SK-N-DZ (cell line): ENCODE measurements around the gene TNPO3.
"Not testable (repeated sequence)": the region's sequence is repeated elsewhere in the genome, so short reads cannot be mapped to it uniquely, and the experiment has no call there.

Source experiments
- DNase-seq: peaks from one replicate; pipeline ENCODE4 v3.0.0-alpha.2; 2015; ENCODE audit warnings: low spot score

TNPO3 gene

DNA sequence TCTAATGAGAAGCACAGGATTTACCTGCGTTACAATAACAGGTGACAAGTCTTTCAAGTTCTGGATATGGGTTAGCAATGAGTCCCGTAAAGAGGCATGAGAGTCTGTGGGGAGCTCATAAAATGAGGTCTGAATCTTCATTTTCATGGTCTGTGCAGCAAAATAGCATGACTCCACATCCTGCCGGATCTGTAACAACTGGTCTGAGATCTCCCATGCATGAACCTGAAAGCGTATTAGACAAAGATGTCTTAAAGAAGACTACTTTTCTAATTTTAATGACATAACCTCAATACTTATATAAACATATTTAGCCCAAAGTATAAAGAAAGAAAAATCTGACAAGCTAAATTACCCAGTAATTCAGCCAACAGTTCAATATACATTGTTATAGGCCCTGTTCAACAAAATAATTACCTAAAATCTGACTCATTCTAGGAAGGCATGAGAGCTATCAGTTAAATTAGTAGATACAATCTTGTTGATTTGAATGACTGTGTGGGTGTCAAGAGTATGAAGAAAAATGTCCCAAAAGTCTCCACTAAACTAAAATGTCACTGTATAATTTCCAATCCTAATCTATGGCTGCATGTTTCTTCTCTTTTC lies 36.9 kb downstream of the TNPO3 start:
- no peak for DNase-seq

DNA sequence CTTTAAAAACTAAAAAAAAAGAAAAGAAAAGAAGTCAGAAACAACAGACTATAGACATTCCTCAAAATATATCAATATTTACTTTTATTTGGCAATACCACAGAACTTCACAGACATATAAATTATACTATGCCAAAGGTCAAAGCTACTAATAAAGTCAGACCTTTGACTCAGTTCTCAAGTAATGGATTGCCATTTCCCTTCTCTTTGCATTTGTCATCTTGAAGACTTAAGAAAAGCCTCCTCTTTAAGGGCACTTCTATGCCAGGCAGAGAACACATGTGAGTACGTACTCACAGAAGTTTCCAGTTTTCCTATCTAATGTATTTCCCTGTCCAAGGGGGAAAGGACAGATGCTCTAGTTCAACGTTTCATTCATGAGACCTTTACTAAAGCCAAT lies 37.6 kb downstream of the TNPO3 start:
- no peak for DNase-seq

DNA sequence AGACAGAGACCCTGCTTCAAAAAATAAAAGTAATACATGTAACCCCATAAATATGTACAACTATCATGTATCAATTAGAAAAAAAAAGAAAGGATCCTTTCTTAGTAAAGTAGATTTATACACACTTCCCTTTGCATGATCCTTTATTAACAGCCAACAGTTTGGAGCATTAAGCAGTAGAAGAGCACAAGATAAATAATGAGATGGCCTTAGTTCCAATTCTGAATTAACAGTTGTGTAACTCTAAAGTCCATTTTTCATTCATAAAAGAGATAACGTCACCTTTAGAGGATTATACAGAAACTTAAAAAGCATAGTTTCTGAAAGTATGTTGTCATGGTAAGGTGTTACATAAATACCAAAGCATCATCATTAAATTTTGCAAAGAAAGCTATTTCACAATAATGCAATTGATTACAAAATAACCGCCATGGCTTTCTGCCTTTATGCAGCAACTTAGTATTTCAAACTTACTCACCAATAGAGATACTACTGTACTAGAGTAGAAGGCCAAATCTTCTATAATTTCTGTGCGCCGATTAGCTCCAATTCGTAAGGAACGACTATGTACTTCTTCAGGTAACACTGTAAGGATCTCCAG lies 40.3 kb downstream of the TNPO3 start:
- no peak for DNase-seq

DNA sequence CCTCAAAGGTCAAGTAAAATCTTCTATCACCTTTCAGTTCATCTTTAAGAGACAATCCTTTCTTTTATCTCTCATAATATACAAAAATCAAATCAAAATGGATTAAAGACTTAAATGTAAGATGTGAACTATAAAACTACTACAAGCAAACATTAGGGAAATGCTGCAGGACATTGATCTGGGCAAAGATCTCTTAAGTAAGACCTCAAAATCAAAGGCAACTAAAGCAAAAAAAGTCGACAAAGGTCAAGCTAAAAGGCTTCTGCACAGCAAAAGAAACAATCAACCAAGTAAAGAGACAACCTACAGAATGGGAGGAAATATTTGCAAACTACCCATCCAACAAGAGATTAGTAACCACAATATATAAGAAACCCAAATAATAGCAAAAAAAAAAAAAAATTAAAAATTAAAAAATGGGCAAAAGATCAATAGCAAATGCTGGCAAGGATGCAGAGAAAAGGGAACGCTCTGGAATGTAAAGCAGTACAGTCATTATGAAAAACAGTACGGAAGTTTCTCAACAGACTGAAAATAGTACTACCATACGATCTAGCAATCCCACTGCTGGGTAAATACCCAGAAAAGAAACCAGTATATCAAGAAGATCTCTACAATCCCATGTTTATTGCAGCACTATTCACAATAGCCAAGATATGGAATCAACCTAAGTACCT lies 41.7 kb downstream of the TNPO3 start:
- DNase-seq = no peak

DNA sequence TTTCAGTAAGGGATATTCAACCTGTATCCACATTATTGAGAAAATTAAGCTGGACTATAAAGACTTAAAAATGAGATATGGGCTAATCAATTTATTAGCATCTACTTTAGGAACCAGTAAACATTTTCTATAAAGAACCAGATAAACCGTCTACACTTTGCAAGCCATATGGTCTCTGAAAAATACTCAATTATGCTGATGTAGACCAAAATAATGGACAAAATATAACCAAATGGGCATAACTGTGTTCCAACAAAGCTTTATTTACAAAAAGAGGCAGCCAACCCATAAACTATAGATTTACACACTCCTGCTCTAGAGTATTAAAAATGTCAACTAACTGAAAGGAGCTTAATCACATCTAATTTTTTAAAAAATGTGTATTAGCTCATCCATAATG lies 42.3 kb downstream of the TNPO3 start:
- DNase-seq = no peak

DNA sequence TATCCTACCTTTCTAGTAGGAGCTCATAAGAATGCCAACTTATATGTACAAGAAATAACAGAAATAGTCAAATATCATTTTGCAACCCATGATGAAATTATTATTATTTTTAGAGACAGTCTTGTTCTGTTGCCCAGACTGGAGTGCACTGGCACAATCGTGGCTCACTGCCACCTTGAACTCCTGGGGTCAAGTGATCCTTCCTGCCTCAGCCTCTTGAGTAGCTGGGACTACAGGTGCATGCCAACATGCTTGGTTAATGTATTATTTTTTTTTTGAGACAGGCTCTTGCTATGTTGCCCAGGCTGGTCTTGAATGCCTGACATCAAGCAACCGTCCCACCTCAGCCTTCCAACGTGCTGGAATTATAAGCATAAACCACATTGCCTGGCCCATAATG lies 44.8 kb downstream of the TNPO3 start:
- DNase-seq = no peak

DNA sequence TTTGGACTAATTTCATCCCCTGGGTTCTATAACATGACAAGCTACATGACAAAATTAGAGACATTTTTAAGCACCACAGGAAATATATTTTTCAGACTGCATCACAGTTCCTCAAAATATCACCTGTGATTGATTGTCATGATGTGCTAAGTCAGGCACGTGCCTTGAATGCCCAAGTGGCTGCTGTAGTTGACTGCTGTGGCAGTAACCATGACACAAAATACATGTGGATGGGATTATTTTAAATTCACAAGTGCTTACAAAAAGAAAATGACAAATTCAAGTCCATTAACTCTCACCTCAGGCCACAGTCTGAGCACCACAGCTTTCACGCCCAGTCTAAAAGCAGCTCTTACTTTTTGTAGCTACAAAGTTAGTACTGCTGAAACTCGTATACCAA lies 45.5 kb downstream of the TNPO3 start:
- DNase-seq = no peak

DNA sequence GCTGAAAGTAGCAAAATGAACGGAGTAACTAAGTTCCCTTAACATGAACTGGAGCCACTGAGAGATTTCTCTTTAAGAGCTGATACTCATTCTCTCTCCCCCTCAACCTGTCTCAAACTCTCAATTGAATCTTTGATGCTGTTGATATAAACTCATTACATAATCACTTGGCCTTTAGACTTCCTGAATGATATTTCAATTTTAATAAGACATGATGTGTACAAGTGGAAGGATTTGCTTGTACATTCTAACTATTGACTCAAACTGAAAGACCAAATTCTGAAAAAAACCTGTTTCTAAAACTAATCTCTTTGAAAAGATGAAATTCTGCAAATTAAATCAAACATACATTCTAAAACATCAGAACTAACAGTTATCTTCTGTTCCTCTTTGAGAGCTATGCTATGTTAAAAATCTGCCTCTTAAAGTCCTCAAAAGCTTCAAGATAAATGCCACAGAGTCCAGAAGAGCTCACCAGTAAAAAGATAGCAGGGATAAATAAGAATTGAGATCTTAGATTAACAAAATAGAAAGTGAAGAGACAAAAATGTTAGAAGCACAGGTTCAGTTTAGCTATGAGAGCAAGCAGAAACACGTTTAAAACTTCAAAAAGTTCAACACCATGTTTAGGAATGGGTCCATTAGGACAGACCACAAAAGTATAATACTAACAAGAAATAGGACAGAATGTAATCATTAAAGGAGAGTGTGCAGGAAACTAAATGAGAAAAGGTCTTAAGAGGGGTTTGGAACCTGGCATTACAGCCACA lies 46.1 kb downstream of the TNPO3 start:
- DNase-seq = no peak

DNA sequence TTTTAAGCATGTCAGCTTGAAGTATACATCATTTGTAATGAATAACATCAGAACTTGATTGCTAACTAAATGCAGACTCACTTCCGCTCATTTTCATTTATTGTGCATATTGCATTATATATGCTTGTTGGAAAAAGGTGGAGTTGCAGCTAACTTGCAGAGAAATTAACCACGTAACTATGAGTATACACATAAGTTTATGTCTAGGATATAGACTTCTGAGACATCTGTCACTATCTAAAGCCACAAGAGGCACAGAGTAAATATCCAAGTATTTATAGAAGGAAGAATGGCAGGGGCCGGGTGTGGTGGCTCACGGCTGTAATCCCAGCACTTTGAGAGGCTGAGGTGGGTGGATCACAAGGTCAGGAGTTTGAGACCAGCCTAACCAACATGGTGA lies 47.3 kb downstream of the TNPO3 start:
- no peak for DNase-seq

DNA sequence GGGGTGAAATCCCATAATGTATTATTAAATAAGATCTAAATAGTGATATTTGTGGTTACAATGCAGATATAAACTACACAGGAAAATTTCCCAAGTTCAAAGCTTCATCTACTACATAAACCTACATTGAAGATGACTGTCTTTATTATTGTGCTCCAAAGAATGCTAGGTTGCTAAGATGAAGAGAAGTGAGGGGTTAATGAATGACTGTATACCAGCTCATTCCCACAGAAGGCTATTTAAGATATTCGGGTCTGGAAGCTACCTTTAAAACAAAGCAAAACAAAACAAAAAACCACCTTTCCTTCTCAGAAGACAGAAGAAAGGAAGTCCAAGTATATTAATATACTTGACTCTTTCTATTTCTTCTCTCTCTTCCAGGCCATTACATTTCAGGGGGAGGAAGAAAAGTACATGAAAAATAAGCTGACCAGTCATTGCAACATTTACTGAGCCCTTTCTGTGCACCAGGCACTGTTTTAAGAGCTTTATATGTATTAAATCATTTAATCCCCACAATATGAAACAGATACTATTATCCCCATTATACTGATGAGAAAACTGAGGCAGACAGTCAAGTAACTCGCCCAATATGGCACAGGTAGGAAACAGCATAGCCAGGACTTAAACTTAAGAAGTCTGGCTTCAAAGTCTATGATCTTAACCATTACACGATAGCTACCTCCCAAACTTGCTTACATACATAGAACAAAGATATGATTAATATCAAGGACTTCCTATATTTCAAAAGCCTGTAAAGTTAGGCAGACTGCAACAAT lies 48.1 kb downstream of the TNPO3 start:
- DNase-seq = no peak

DNA sequence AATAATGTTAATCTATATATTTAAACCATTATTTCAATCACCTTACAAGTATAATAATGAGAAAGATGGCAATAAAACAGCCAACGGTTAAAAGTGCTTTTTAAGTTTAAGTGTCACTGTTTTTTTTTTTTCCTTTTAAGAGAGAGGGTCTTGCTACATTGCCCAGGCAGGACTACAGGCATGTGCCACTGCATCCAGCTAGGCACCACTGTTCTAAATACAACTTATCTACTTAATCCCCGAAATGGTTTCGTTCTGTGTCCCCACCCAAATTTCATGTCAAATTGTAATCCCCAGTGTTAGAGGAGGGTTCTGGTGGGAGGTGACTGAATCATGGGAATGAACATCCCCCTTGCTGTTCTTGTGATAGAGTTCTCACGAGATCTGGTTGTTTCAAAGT lies 49.7 kb downstream of the TNPO3 start:
- DNase-seq = no peak

DNA sequence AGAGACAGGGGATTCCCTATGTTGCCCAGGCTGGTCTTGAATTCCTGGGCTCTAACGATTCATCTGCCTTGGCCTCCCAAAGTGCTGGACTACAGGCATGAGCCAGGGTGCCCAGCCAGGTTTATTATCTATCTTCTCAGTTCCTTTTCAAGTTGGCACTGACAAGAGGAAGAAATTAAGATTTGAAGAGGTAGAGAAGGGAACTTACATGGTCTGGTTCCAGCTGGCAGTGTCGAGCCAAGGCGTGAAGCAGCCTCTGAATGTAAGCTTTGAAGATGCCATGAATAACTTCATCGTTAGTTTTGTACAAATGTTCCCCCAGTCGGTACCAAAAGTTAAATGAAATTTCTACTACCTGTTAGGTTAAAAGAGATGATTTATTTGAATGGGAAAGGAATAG lies 57.7 kb downstream of the TNPO3 start:
- DNase-seq = no peak

DNA sequence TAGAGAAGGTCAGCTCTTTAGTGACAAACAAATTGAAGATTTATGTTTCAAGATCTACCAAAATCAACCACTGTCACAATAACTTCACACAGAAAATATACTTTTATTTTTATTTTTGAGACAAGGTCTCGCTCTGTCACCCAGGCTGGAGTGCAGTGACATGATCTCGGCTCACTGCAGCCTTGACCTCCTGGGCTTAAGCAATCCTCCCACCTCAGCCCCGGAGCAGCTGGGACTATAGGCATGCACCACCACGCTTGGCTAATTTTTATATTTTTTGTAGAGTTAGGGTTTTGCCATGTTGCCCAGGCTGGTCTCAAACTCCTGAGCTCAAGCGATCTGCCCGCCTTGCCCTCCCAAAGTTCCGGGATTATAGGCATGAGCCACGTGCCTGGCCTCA lies 60.4 kb downstream of the TNPO3 start:
- DNase-seq = not testable (repeated sequence)

DNA sequence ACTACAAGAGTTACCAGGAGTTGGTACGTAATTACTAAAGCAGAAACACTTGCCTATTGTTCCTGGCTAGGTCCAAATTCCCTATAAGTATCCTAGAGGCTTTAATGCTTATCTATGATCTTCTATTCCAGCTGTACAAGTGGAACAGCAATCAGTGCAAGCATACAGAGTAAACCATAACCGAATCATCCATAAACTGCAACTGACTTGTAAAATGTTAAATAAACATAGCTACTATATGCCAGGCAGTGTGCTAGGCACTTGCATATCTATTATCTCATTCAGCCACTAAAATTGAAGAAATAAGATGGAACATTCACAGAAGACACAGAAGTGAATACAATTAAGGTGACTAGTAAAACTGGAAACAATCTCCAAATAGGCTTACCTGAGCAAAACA lies 61.5 kb downstream of the TNPO3 start:
- no peak for DNase-seq

DNA sequence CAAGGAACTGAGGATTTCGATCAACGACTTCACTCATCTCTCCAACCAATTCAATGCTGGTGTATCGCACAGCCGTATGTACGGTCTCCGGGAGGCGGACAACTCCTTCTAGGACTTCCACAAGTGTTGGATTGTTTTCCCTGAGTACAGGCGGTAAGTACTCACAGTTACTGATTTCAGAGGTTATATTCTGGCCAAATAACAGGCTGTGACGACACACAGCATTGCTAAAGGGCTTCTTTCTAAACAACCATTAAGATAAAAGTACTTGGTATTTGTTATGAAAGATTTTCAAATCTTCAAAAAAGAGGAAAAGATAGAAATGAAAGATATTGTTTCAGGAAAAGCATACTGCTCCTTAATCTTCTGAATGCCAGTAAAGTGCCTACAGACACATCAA lies 65.0 kb downstream of the TNPO3 start:
- DNase-seq = no peak

DNA sequence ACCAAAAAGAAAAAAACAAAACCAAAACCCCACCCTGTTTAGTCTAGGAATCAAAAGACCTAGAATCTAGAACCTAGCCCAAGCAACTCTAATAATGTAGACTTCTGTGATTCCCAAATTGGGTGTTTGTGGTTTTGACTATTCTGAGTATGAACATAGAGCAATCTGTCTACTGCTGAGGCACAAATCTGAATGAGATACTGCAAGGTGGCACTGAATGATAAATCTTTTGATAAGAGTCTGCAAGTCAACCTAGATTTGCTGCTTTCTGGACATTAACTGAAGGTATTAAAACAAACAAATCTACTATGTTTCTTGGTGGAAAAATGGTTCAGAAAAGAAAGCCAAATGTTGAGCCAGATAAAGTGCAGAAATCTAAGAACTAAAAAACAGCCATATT lies 66.5 kb downstream of the TNPO3 start:
- no peak for DNase-seq

DNA sequence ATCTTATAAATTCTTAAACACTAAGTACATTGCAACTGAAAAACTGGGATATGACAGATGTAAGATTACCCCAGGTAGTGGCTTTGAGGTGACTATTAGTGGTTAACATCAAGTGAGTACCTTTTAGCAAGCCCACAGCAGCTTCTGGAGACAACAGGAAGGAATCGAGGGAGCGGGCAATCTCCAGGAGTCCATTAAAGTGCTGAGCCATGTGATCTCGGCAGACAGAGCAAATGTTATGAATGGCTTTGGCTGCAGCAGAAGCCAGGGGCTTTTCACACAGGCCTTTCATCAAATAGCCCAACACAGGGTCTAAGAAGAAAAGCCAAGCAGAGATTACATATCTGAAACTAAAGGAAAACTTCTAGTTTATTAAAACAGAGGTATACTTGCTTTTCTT lies 68.3 kb downstream of the TNPO3 start:
- no peak for DNase-seq

DNA sequence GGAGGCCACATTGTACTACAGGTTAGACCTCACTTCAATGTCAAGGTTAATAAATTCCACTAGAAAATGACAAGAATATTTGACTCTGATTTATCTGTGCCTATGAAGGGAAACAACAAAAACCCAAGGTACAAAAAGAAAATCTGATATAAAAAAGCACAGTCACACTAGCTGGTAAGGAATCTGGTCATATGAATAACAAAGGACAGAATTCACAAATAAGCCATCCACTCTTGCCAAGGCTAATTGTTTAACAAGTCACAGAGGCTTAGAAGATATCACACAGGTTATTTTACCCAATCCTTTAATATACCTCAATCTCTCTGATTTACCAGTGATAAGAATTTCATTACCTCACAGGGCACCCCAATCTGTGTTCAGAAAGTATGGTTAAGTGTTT lies 69.3 kb downstream of the TNPO3 start:
- DNase-seq = no peak

DNA sequence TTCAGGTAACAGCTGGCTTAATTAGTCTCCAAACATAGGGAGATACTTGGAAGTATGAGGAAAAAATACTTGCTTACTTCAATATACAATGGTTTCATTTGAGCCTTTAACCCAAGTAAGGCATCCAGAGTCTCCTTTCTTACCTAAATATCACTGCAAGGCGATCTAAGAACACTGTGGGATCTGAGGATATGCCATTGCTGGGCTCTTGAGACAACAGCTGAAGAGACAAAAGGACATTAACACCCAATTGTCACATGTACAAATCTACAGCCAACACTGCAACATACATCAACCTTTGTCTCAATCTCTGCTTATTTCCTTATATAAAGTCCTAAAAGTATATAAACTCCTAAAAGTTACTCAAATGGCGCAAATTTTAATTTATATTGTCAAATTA lies 72.8 kb downstream of the TNPO3 start:
- DNase-seq = no peak

DNA sequence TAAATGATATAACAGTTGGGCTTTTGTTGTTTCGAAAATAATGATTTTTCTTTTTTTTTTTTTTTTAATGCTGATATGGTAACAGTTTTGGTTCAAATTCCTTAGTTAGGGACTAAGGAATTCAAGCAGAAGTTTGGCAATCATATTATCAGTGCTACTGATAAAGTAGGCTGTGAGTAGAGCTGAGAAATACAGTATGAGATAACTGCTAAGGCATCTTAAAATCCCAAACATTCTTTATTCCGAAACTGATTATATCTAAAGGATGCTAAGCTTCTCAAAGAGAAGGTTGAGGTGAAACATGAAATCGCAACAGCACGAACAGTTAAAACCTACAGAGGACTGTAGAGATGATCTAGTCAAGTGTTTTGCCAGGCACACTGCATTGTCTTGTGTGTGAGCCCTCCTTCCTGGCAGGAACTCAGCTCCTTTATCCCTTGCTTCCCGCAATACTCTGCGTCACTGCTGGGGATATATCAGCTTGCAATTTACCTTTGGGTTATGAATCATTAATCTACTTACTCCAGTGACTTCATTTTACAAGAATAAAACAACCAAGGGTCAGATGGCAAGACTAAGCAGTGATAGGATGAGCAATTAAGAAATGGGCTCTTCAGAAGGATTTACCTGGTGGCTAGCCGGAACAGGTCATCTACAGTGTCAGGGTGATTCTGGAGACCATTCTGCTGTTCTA lies 80.5 kb downstream of the TNPO3 start:
- DNase-seq = no peak

DNA sequence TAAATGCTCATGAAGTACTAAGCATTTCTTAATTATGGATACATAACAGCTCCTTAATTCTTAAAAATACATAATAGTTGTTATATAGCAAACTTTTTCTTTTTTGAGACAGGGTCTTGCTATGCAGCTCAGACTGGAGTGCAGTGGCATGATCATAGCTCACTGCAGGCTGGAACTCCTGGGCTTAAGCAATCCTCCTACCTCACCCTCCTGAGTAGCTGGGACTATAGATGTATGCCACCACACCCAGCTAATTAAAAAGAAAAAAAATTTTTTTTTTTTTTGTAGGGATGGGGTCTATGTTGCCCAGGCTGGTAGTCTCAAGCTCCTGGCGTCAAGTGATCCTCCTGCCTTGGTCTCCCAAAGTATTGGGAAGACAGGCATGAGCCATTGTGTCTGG lies 86.3 kb downstream of the TNPO3 start:
- no peak for DNase-seq
